Renal cortex interstitium (tissue), 11 donors: ENCODE results near the gene RPL10A. TPM values are rescaled to one million over a fixed set of nuclear protein-coding genes. Genes with fewer than 3 reads are reported as not detected.

Experiments used
- DNase-seq, 11 donors: peaks; one replicate each; pipeline ENCODE4 v3.0.0-alpha.2; 2013; ENCODE audit warnings: low read depth in 9 of 11, low spot score in 4 of 11; ENCODE audit errors: extremely low read depth in 1 of 11
- polyA plus RNA-seq, 3 donors: library from polyadenylated mRNA; unstranded; fragments of 120-200 nt; gene quantifications; one replicate each; pipeline ENCODE4 v1.2.1, GENCODE V29; 2013; ENCODE audit not compliant: insufficient read length in 3 of 3

The RPL10A gene
- polyA plus RNA-seq, 3 donors = 1,816 to 2,096 (median 2,074) TPM

DNA sequence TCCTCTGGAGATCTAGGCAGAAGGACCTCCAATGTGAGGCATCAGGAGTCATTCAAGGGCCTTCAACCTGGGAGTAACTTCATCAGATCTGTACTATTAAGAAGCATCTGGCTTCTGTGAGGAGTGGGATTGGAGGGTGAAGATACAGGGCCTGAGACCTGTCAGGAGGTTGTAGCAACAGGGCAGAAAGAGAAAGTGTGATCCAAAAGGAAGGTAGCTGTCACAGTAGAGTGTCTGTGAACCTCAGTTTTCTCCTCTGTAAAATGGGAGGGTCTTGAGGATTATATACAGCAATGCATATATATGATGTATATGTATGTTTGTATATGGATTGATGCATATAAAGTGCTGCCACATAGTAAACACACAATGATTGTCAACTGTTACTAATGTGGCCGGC, 2.6 kb upstream of the RPL10A start:
- no peak for DNase-seq

DNA sequence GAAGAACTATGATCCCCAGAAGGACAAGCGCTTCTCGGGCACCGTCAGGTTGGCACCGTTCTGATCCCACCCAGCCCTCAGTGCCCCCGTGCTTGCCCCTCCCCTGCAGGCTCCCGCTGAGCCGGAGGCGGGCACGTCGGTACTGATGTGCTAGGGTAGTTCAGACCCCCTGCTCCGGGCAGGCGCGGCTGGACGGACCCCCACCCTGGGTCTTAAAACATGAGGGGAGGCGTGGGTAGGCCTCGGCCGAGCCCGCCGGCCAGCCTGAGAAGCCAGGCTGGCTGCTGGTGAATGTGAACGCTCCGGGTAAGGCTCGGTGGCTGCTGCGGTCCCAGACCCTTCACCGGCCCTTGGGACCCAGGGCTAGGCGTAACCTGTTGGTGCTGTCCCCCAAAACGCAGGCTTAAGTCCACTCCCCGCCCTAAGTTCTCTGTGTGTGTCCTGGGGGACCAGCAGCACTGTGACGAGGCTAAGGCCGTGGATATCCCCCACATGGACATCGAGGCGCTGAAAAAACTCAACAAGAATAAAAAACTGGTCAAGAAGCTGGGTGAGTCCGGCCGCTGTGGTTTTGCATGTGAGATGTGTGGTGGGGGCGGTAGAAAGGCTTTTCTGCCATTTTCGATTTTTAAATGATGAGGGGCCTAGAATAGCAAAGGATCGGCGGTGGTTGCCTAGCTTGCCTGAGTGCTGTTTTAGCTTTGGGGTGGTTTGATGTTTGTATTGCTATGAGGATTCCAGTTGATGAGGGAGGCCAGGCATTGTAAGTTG, 964 bp downstream of the RPL10A start:
- no peak for DNase-seq

DNA sequence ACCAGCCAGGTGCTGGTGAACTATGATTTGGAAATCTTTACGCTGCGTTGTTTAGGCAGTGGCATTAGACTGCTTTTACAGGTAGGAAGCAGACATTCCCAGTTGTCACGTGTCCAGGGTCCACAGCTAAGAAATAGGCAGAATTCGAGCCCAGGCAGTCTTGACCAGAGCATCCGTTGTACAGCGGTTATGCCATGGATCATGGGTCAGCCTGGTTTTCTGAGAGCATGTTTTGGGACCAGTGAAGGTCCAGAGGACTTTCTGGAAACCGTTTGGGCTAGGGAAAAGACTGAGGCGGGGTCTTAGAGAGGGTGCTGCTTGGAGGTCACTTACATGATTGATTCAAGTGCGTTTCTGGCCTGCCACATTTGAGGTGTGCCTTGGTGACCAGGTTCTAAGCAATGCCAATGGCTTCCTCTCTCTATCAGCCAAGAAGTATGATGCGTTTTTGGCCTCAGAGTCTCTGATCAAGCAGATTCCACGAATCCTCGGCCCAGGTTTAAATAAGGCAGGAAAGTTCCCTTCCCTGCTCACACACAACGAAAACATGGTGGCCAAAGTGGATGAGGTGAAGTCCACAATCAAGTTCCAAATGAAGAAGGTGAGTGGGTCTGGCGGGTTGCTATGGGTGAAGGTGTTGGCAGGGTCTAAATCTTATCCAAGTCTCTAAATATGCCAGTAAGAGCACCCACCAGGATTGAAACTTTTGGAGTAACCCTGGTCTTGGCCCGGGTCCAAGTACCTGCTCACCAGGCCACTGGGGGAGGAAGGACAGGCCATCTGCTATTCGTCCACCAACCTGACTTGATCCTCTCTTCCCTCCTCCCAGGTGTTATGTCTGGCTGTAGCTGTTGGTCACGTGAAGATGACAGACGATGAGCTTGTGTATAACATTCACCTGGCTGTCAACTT, 1.8 kb downstream of the RPL10A start:
- DNase-seq = no peak

DNA sequence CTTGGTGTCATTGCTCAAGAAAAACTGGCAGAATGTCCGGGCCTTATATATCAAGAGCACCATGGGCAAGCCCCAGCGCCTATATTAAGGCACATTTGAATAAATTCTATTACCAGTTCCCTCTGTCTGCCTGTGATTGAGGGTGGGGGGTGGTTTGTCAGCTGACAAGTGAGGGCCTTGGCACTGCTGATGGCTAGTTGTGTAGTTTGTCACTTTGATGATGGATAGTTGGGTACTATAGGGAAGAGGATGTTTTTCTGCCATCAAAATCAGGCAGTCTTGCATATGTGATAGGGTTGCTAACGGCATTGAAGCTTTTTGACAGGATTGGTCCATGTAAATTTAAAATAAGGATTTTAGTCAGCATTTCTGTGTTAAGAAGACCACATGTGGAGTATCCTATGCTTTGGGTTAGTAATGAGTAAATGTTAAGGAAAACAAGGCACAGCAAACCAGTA, 2.5 kb downstream of the RPL10A start:
- no peak for DNase-seq

DNA sequence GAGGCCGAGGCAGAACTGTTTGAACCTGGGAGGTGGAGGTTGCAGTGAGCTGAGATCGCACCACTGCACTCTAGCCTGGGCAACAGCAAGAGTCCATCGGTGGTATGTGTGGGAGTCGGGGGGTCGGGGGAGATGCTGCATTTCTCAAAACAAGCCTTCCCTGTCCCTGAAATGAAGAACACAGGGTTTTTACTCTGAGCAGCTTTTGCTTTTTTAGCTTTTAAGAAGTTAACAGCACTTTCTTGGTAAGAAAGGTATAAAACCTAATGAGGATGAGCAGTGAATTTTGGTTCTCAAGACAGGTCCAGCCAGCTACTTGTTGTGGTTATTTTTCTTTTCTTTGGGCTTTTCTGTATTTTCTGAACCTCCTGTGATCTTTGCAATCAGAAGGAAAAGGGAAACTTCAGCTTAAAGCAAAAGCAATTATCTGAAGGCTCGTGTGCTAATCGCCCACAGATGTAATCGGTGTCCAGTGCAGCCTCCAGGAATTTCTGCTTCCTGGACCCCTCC, 3.7 kb downstream of the RPL10A start:
- no peak for DNase-seq

DNA sequence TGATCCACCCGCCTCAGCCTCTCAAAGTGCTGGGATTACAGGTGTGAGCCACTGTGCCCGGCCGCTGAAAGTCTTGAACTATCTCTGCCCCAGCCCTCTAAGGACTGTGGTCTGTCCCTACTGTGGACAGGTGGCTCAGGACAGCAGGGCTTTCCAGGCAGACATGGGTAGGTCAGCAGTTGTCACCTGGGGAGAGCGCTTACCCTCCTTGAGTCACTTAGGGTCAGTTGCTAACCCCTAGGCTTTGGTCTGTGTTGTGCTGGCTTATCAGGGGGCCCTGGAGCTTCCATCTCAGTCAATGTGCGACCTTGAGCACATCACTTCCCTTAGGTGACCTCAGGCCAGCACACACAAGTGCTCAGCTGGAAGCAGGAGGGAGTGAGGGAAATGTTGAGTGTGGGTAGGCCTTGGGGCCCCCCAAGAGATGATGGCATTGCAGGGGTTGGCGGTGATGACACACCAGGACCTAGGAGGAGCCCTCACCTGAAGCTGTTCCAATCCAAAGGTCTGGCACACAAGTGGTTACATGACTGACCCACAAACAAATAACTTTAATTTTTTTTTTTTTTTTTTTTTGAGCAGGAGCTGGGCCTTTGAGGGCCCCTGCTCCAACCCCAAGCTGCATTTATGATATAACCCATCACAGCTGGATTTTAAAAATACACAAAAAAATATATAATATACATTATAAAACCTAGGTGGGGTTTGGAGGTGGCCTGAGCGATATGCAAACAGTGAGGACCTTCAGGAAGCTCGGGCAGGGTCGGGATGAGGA, 5.1 kb downstream of the RPL10A start:
- DNase-seq = no peak

DNA sequence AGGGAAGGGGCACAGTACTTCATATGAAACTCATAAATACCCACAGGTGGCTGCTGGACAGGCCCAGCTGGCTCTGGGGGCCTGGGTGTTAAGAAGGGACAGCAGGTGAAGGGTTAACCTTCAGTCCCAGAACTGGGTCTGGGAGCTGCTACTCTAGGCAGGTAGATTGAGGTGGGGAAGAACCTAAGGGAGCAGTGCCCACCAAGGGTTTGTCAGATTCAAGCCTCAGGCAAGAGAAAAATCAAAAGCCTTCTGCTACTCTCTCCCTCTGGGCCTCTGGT, 5.6 kb downstream of the RPL10A start:
- DNase-seq = no peak

DNA sequence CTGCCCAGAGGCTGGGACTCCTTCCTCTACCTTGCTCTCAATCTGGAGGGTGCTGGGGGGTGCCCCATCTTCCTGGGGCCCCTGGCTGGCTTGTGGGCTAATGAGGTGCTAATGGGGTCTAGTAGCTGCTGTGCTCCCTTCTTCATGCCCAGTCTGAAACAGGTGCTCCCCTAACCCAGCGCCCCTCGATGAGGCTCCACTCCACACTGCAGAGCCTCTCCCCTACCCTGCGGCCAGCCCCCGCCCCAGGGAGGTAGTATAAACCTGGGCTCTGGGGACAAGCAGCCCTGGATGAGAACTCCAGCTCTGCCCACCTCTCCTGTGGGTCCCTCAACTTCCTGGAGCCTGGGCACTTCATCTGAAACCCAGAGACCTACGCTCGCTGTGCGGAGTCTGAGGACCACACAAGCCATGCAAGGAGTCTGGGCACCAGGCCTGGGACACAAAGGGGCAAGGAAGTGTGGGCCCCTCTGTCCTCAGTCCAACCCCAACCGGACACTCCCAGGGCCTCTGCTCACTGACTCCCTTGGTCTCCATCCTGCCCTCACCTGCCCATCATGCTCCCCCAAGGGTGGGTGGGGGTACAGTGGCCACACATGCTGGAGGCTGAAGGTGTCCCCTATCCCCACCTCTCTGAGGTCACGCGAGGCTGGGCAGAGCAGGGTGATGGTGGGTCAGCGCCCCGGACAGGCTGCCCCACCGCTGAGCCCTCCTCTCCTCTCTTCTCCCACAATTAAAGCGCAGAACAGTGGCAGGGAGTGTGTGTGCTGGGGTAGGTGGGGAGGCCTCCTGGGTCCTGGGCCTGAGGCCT, 6.1 kb downstream of the RPL10A start:
- no peak for DNase-seq

DNA sequence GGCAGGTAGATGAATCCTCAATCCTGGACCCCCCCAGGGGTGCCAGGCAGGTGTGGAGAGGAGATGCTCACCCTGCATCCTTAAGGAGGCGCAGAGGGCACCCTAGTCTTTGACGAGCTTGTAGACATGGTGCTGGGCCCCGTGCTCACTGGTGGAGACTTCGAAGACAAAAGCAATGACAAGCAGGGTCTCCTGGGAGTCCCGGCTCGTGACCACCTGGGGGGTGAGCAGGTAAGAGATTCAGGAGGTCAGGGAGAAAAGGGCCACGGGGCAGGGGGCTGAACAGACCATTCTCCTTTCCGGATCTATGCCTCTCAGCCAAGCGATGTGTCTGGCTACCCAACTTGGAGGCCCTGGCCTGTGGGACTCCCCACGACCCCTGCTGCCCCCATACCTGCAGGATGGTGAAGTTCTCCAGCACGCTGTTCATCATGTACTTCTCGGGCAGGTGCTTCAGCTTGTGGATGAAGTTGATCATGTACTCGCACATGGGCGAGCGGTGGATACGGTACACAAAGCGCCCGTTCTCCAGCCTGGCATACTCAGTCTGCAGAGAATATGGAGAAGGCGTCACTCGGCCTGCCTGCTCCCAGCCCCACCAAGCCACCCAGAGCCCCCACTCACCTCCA, 6.9 kb downstream of the RPL10A start:
- no peak for DNase-seq

DNA sequence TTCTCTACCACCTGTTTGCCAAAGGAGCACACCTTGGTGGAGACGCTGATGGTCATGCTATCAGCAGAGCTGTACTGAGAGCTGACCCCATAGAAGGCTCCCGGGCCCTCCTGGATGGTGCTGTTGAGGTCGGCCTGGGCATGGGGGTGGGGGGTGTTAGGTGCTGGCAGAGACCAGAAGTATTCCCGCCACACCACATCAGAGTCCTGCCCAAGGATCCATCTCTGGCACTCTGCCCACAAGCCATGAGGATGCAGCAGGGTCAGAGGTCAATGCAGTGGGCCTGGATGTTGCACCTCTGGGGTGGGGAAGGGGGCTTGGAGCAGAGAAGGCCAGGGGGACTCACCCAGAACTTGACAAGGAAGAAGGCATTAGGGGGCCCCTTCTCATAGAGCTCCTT, 7.4 kb downstream of the RPL10A start:
- no peak for DNase-seq

DNA sequence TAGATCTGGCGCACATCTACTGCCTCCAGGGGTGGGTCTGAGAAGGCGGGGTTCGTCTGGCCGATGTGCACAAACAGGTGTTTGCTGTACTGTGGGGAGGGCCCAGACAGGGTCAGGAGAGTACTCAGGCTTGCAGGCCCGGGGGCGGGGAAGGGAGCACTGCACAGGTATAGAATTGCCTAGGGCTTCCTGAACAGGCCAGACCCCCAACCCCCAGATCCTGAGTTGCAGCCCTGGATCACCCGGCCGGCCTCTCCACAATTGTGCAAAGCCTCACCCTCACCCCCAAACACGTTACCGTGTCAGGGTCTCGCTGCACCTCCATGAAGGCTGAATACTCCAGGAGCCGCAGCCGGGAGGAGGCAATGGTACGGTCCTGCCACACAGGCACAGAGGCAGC, 7.8 kb downstream of the RPL10A start:
- no peak for DNase-seq

DNA sequence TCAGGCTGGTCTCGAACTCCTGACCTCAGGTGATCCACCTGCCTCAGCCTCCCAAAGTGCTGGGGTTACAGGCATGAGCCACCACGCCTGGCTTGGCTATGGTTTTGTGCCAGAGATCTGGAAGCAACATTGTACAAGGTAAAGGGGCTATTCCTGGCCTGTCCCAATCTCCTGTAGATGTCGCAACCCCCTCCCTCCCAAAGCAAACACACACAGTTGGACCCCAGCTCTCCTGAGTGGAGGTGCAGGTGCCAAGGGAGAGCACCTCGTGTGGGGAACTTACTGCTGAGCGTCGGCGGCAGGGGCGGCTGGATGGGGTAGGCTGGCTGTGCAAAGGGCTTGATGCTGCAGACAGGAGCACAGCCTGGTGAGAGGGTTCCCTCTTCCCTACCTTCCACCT, 8.8 kb downstream of the RPL10A start:
- no peak for DNase-seq

DNA sequence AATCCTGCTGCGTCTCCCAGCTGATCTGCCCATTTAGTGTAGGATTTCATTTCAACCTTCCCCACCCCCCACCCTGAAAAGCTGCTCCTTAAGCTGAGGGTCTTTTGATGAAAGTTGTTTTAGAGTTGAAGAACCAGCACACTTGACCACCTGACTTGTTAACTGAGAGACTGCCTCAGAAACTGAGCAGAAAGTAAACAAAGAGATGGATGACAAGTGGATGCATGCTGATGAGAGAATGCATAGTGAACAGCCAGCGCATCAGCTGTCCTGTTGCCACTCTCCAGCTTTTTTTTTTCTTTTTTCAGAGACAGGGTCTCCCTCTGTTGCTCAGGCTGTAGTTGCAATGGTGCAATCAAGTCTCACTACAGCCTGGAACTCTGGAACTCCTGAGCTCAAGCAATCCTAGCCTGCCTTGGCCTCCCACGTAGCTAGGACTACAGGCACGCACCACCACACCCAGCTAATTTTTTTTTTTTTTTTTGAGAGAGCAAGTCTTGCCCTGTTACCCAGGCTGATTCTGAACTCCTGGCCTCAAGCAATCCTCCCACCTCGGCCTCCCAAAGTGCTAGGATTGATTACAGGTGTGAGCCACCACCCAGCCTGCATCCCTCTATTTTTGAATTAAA, 9.5 kb downstream of the RPL10A start:
- DNase-seq = no peak

DNA sequence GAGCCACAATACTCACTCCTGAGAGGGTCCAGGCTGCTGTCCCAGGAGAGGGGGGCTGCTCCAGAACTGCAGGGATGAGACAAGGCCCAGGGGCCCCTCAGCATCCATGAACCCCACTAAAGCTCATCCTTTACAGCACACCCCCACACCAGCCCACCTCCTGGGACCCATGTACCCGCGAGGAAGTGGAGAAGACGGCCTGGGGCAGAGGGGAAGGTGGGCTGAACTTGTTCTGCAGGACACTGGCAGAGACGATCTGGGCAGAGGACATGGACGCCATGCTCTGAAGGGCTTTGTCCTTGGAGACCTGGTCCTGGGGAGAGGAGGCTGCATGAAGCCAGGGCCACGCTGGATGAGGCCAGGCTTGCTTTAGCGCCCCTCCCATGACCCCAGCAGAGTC, 10.1 kb downstream of the RPL10A start:
- DNase-seq = no peak

DNA sequence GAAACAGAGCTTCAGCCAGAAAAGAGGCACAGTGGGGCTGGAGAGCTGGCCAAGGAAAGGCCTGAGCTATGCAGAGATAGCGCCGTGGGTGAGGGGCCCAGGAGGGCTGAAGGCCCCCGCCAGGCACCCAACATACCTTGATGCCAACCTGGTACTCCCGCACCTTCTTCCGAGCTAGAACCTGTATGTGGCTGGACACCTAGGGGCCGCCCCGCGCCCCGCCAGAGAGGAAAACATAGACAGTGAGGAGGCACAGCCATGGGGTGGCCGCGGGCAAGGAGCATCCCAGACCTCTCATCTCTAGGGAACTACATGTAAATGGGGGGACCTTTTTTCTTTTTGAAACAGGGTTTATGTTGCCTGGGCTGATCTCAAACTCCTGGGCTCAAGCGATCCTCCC, 12.0 kb downstream of the RPL10A start:
- DNase-seq = no peak

DNA sequence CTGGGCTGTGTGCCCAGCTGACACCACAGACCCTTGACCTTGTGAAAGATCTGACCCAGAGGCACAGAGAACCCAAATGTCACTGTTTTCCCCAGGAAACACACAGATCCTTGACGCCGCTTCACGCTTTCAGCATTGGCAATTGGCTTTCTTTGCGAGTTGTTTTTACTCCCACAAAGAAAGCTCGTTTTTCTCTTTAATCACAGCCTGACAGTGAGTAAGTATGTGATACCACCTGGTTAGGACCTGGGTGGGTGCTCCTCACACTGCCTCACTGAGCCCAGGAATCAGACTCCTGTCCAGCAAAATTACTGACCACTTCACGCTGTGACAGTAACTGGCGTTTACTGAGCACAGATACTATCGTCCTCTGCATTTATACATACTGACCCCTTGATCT, 13.0 kb downstream of the RPL10A start:
- DNase-seq = no peak

DNA sequence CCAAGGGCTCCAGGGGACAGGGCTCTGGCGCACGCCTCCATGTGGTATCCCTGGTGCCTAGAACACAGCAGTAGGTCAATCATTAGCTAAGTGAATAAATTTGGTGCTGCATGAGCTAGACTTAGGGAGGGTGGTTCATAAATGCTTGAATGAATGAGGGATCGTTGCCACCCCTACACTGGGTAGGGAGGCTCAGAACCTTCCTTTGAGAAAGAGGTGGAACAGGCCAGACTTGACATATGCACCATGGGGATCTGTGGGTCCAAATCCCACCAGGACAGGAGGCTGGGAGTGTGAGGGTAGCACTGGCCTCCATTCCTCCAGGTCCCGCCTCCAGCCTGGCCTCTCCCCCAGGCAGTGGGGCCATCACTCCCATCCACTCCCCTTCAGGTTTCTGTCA, 14.9 kb downstream of the RPL10A start:
- DNase-seq = no peak

DNA sequence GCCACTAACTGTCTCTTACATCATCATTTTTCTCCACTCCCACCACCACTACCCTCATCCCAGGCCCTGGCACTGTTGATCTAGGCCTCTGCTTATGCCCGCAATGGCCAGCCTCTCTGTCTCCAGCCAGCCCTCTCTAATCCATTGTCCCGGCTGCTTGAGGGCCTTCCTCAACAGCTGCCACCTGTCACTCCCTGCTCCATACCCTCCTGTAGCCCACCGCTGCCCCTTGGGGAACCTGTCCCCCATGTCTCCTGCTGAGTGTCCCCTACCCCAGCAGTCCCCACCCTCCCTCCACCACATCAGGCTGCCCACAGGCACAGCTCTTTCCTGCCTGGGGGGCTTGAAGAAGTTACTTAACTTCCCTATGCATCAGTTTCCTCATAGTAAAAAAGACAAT, 15.3 kb downstream of the RPL10A start:
- DNase-seq = no peak
